Smooth muscle cell (in vitro differentiated cells): Measurements from ENCODE around the gene MLC1. TPM values are rescaled to one million over a fixed set of nuclear protein-coding genes. Genes with fewer than 3 reads are reported as not detected.

Experiments
- DNase-seq: peaks from one replicate; lab custom pipeline; 2025; ENCODE audit not compliant: unreplicated experiment; lab: John Stamatoyannopoulos, UW
- H2AFZ ChIP-seq: fragments of 200-600 bp; sonication (generic); 2 replicates; pipeline ENCODE4 v1.6.0; 2016; ENCODE audit warnings: antibody characterized with exemption, low read depth, mild to moderate bottlenecking
- H3F3A ChIP-seq: fragments of 200-600 bp; sonication (generic); 2 replicates; pipeline ENCODE4 v1.6.0; 2017; ENCODE audit warnings: antibody characterized with exemption, low read depth
- H3K27ac ChIP-seq: fragments of 200-600 bp; sonication (generic); 2 replicates; pipeline ENCODE4 v1.5.1; 2016; ENCODE audit warnings: low read depth, mild to moderate bottlenecking
- H3K27me3 ChIP-seq: fragments of 200-600 bp; sonication (generic); 2 replicates; pipeline ENCODE4 v1.6.1; 2016; ENCODE audit warnings: low read depth, mild to moderate bottlenecking
- H3K36me3 ChIP-seq: fragments of 200-600 bp; sonication (generic); 2 replicates; pipeline ENCODE4 v1.5.1; 2016; ENCODE audit warnings: low read depth
- H3K4me1 ChIP-seq: fragments of 200-600 bp; sonication (generic); 2 replicates; pipeline ENCODE4 v1.5.1; 2016; ENCODE audit warnings: low read depth
- H3K4me2 ChIP-seq: fragments of 200-600 bp; sonication (generic); 2 replicates; pipeline ENCODE4 v1.6.0; 2016; ENCODE audit warnings: mild to moderate bottlenecking
- H3K4me3 ChIP-seq: fragments of 200-600 bp; sonication (generic); 2 replicates; pipeline ENCODE4 v1.5.1; 2016; ENCODE audit warnings: mild to moderate bottlenecking
- H3K79me2 ChIP-seq: fragments of 200-600 bp; sonication (generic); 2 replicates; pipeline ENCODE4 v1.6.0; 2016; ENCODE audit warnings: low read depth, mild to moderate bottlenecking
- H3K9ac ChIP-seq: fragments of 200-600 bp; sonication (generic); 2 replicates; pipeline ENCODE4 v1.6.0; 2016; ENCODE audit warnings: low read depth
- H3K9me3 ChIP-seq: fragments of 200-600 bp; sonication (generic); replicated peaks from 2 replicates; pipeline ENCODE4 v1.5.1; 2016; ENCODE audit warnings: low read depth
- H4K20me1 ChIP-seq: fragments of 200-600 bp; sonication (generic); 2 replicates; pipeline ENCODE4 v1.6.0; 2016; ENCODE audit warnings: low read depth
- CTCF ChIP-seq: fragments of 200-600 bp; sonication (generic); IDR thresholded peaks from 2 replicates; pipeline ENCODE4 v1.5.1; 2017; ENCODE audit warnings: borderline replicate concordance, mild to moderate bottlenecking, antibody characterized with exemption; ENCODE audit not compliant: insufficient read depth, poor library complexity, severe bottlenecking
- WGBS: methylation state at CpG from one replicate; pipeline ENCODE4 v1.1.7; 2016; ENCODE audit warnings: low lambda C conversion rate; 5-methylcytosine and 5-hydroxymethylcytosine counted together
- polyA plus RNA-seq: library from polyadenylated mRNA; unstranded; fragments of >200 nt; fragmentation: Nextera tagmentation; extraction: Ambion mirVana; gene quantifications from 2 replicates; pipeline ENCODE4 v1.2.1, GENCODE V29; 2016
- total RNA-seq: library from RNA; depleted of rRNA; stranded (reverse); fragments of >200 nt; gene quantifications from 2 replicates; pipeline ENCODE4 v1.2.3, GENCODE V29; 2014

MLC1 gene
- total RNA-seq (4.2 and 5.6 TPM in 2 replicates), polyA plus RNA-seq (5.6 and 6.3 TPM in 2 replicates)

GRCh38 chr22:50085211-50085972 is at the start of gene MLC1:
Gene MLC1 (minus strand): TSS chr22:50085426. CDS start chr22:50084902, 524 bp downstream.
- Histone ChIP-seq H3K27me3 (no peaks in the 10 kb centered on the region), H3K79me2 (no peaks in the 10 kb centered on the region), H4K20me1 (no peaks in the 10 kb centered on the region), H3K4me3 (no peak within 1 kb of the TSS), H3K36me3 (no peaks in the 10 kb centered on the region), H2AFZ (peak within 1 kb of the TSS; percentile 88), H3K9ac (no peak within 1 kb of the TSS), H3K27ac (no peak within 1 kb of the TSS), H3K9me3 (no peaks in the 10 kb centered on the region), H3F3A (peaks cover 14% of the 10 kb centered on the region), H3K4me2 (no peak within 1 kb of the TSS), H3K4me1 (peaks cover 8% of the 10 kb centered on the region)
- TF ChIP-seq CTCF = no peak
- DNase-seq = peak; percentile 34
- 20% methylated on average over 29 of the region's 29 CpGs for WGBS

- Histone ChIP-seq H3F3A (no peaks in the 10 kb centered on the region), H3K36me3 (no peaks in the 10 kb centered on the region), H3K9ac (no peak overlapping the region), H3K4me2 (no peak overlapping the region), H3K27me3 (no peaks in the 10 kb centered on the region), H3K27ac (no peak overlapping the region), H4K20me1 (no peaks in the 10 kb centered on the region), H3K4me3 (no peak overlapping the region), H2AFZ (no peak overlapping the region), H3K4me1 (no peaks in the 10 kb centered on the region), H3K79me2 (no peaks in the 10 kb centered on the region), H3K9me3 (no peaks in the 10 kb centered on the region)
- TF ChIP-seq CTCF = no peak
- 75% methylated on average over 10 of the region's 10 CpGs for WGBS
- DNase-seq = no peak
Observed at GRCh38 chr22:50134481-50134880, 49.3 kb upstream of the MLC1 start.

GRCh38 chr22:50131894-50132293 is 46.7 kb upstream of the MLC1 start:
- Histone ChIP-seq H4K20me1 (no peaks in the 10 kb centered on the region), H3K9ac (no peak overlapping the region), H2AFZ (no peak overlapping the region), H3K27me3 (no peaks in the 10 kb centered on the region), H3K4me1 (no peaks in the 10 kb centered on the region), H3K27ac (no peak overlapping the region), H3K79me2 (no peaks in the 10 kb centered on the region), H3K9me3 (no peaks in the 10 kb centered on the region), H3F3A (no peaks in the 10 kb centered on the region), H3K36me3 (no peaks in the 10 kb centered on the region), H3K4me2 (no peak overlapping the region), H3K4me3 (no peak overlapping the region)
- no peak for TF ChIP-seq CTCF
- DNase-seq = no peak
- 94% methylated on average over 4 of the region's 4 CpGs for WGBS

- no peaks in the 10 kb centered on the region for H3K4me1 ChIP-seq
- H3K36me3 ChIP-seq = no peaks in the 10 kb centered on the region
- H3K27me3 ChIP-seq = no peaks in the 10 kb centered on the region
- H3K9me3 ChIP-seq = no peaks in the 10 kb centered on the region
- no peaks in the 10 kb centered on the region for H3K79me2 ChIP-seq
- H3F3A ChIP-seq = no peaks in the 10 kb centered on the region
- peak overlapping the region; percentile 71 for H3K27ac ChIP-seq
- H2AFZ ChIP-seq = no peak overlapping the region
- no peak overlapping the region for H3K9ac ChIP-seq
- TF ChIP-seq CTCF = no peak
- peak overlapping the region; percentile 56 for H3K4me2 ChIP-seq
- no peaks in the 10 kb centered on the region for H4K20me1 ChIP-seq
- DNase-seq = no peak
- H3K4me3 ChIP-seq = no peak overlapping the region
- WGBS = 54% methylated on average over 10 of the region's 10 CpGs
Observed at GRCh38 chr22:50129121-50129736, 44.0 kb upstream of the MLC1 start.
